ENCODE results near the gene ABR.

GRCh38 chr17:969811-970355 lies 209.9 kb downstream of the ABR start:
- TF ChIP-seq CEBPB (IDR thresholded peaks at IDR 0.05) (no peak), ZNF302 (CRISPR knock-in tag; IDR thresholded peaks at IDR 0.05) (no peak), JUNB (IDR thresholded peaks at IDR 0.05) (no peak), CTCF (IDR thresholded peaks at IDR 0.05) (no peak), POLR2A (IDR thresholded peaks at IDR 0.05; ENCODE audit: low read length) (no peak)
